A172 (cell line): ENCODE results near the gene KRTAP9-4. TPM values are rescaled to one million over a fixed set of nuclear protein-coding genes. Genes with fewer than 3 reads are reported as not detected.
"Not testable (repeated sequence)": the region's sequence is repeated elsewhere in the genome, so short reads cannot be mapped to it uniquely, and the experiment has no call there.

ENCODE experiments used
- DNase-seq: peaks from one replicate; pipeline ENCODE4 v3.0.0-alpha.2; 2015; ENCODE audit warnings: low spot score
- total RNA-seq: library from RNA; depleted of rRNA; stranded (reverse); fragments of >200 nt; shearing (Covaris generic); gene quantifications from 2 replicates; pipeline ENCODE4 v1.2.3, GENCODE V29; 2014; rRNA removed

KRTAP9-4 gene
- total RNA-seq, 1 experiment from 2014 or later: not detected

- DNase-seq: no peak
Measured at GRCh38 chr17:41264599-41264998, 15.1 kb downstream of the KRTAP9-4 start.

- DNase-seq: no peak
Measured at GRCh38 chr17:41265078-41265477, 15.6 kb downstream of the KRTAP9-4 start, which contains the start of gene KRTAP9-6. KRTAP9-6 (plus strand) TSS chr17:41265378; CDS start chr17:41265378, 0 bp downstream.

- DNase-seq: no peak
Measured at GRCh38 chr17:41267711-41268110, 18.2 kb downstream of the KRTAP9-4 start.

GRCh38 chr17:41271323-41271722 is 21.8 kb downstream of the KRTAP9-4 start:
- DNase-seq: not testable (repeated sequence)

GRCh38 chr17:41271858-41272257 is 22.4 kb downstream of the KRTAP9-4 start:
- no peak for DNase-seq

- not testable (repeated sequence) for DNase-seq
Measured at GRCh38 chr17:41275648-41276190, 26.2 kb downstream of the KRTAP9-4 start, which contains the start of gene KRTAP9-7. KRTAP9-7 (plus strand) TSS chr17:41275698; CDS start chr17:41275698, 0 bp downstream.

GRCh38 chr17:41278176-41278955 is 28.9 kb downstream of the KRTAP9-4 start:
- no peak for DNase-seq

- DNase-seq: peak; percentile 68
Measured at GRCh38 chr17:41284043-41284442, 34.6 kb downstream of the KRTAP9-4 start.

GRCh38 chr17:41284546-41284945 is 35.1 kb downstream of the KRTAP9-4 start:
- peak; percentile 23 for DNase-seq

- no peak for DNase-seq
Measured at GRCh38 chr17:41287050-41287449, 37.6 kb downstream of the KRTAP9-4 start.

GRCh38 chr17:41294016-41294415 is 44.5 kb downstream of the KRTAP9-4 start:
- DNase-seq: no peak

GRCh38 chr17:41296846-41297245 is 47.4 kb downstream of the KRTAP9-4 start:
- no peak for DNase-seq

- no peak for DNase-seq
Measured at GRCh38 chr17:41298458-41299135, 49.1 kb downstream of the KRTAP9-4 start.

Other genes starting within 250 kb of the KRTAP9-4 start
- not detected in 2 replicates for gene KRTAP3-2, start 249.8 kb upstream of the KRTAP9-4 start, total RNA-seq
- gene KRTAP3-1, start 240.6 kb upstream of the KRTAP9-4 start, total RNA-seq: not detected in 2 replicates
- gene KRTAP1-5, start 222.5 kb upstream of the KRTAP9-4 start, total RNA-seq: not detected in 2 replicates
- gene KRTAP1-4, start 219.5 kb upstream of the KRTAP9-4 start, total RNA-seq: not detected in 2 replicates
- gene KRTAP1-3, start 214.8 kb upstream of the KRTAP9-4 start, total RNA-seq: not detected in 2 replicates
- gene KRTAP1-1, start 208.2 kb upstream of the KRTAP9-4 start, total RNA-seq: not detected in 2 replicates
- not detected in 2 replicates for gene KRTAP2-1, start 202.4 kb upstream of the KRTAP9-4 start, total RNA-seq
- gene KRTAP2-2, start 194.5 kb upstream of the KRTAP9-4 start, total RNA-seq: not detected in 2 replicates
- gene KRTAP2-3, start 189.6 kb upstream of the KRTAP9-4 start, total RNA-seq: 0.69 and 1.00 TPM in 2 replicates
- gene KRTAP2-4, start 183.8 kb upstream of the KRTAP9-4 start, total RNA-seq: not detected in 2 replicates
- gene KRTAP4-7, start 165.5 kb upstream of the KRTAP9-4 start, total RNA-seq: not detected in 2 replicates
- not detected in 2 replicates for gene KRTAP4-8, start 151.5 kb upstream of the KRTAP9-4 start, total RNA-seq
- not detected in 2 replicates for gene KRTAP4-16, start 147.5 kb upstream of the KRTAP9-4 start, total RNA-seq
- 0.22 TPM in 1 of 2 replicates, not detected in the other for gene KRTAP4-9, start 144.3 kb upstream of the KRTAP9-4 start, total RNA-seq
- gene KRTAP4-11, start 131.3 kb upstream of the KRTAP9-4 start, total RNA-seq: not detected in 2 replicates
- gene KRTAP4-12, start 125.5 kb upstream of the KRTAP9-4 start, total RNA-seq: not detected in 2 replicates
- gene KRTAP4-6, start 109.1 kb upstream of the KRTAP9-4 start, total RNA-seq: not detected in 2 replicates
- gene KRTAP4-5, start 99.9 kb upstream of the KRTAP9-4 start, total RNA-seq: not detected in 2 replicates
- gene KRTAP4-4, start 88.9 kb upstream of the KRTAP9-4 start, total RNA-seq: not detected in 2 replicates
- gene KRTAP4-3, start 81.5 kb upstream of the KRTAP9-4 start, total RNA-seq: not detected in 2 replicates
- not detected in 2 replicates for gene KRTAP4-2, start 71.5 kb upstream of the KRTAP9-4 start, total RNA-seq
- 0.26 TPM in 1 of 2 replicates, not detected in the other for gene KRTAP4-1, start 64.8 kb upstream of the KRTAP9-4 start, total RNA-seq
- gene KRTAP9-1, start 59.8 kb upstream of the KRTAP9-4 start, total RNA-seq: not detected in 2 replicates
- gene KRTAP9-2, start 23.0 kb upstream of the KRTAP9-4 start, total RNA-seq: not detected in 2 replicates
- gene KRTAP9-3, start 17.2 kb upstream of the KRTAP9-4 start, total RNA-seq: not detected in 2 replicates
- not detected in 2 replicates for gene KRTAP9-8, start 11.7 kb upstream of the KRTAP9-4 start, total RNA-seq
- not detected in 2 replicates for gene KRTAP9-9, start 5.7 kb downstream of the KRTAP9-4 start, total RNA-seq
- gene KRTAP9-6, start 15.7 kb downstream of the KRTAP9-4 start, total RNA-seq: not detected in 2 replicates
- not detected in 2 replicates for gene KRTAP9-7, start 26.0 kb downstream of the KRTAP9-4 start, total RNA-seq
- gene KRTAP29-1, start 53.2 kb downstream of the KRTAP9-4 start, total RNA-seq: 0.16 TPM in 1 of 2 replicates, not detected in the other
- gene KRTAP16-1, start 59.6 kb downstream of the KRTAP9-4 start, total RNA-seq: not detected in 2 replicates
- gene KRTAP17-1, start 66.0 kb downstream of the KRTAP9-4 start, total RNA-seq: not detected in 2 replicates
- gene KRT33A, start 101.1 kb downstream of the KRTAP9-4 start, total RNA-seq: not detected in 2 replicates
- not detected in 2 replicates for gene KRT33B, start 120.1 kb downstream of the KRTAP9-4 start, total RNA-seq
- gene KRT34, start 132.6 kb downstream of the KRTAP9-4 start, total RNA-seq: 0.31 and 1.1 TPM in 2 replicates
- gene KRT31, start 147.9 kb downstream of the KRTAP9-4 start, total RNA-seq: not detected in 2 replicates
- not detected in 2 replicates for gene KRT37, start 174.9 kb downstream of the KRTAP9-4 start, total RNA-seq
- gene KRT38, start 191.3 kb downstream of the KRTAP9-4 start, total RNA-seq: not detected in 2 replicates
- gene KRT32, start 217.7 kb downstream of the KRTAP9-4 start, total RNA-seq: 0.12 TPM in 1 of 2 replicates, not detected in the other
- gene KRT35, start 231.5 kb downstream of the KRTAP9-4 start, total RNA-seq: not detected in 2 replicates
- gene KRT36, start 240.2 kb downstream of the KRTAP9-4 start, total RNA-seq: 0.05 TPM in 1 of 2 replicates, not detected in the other